IPS DF 4.7 (cell line): ENCODE data around the gene ORAI3.

Experiments used
- DNase-seq: peaks from one replicate; pipeline ENCODE4 v3.0.0-alpha.2; 2013; ENCODE audit warnings: low spot score; ENCODE audit errors: extremely low read depth

ORAI3 gene

GRCh38 chr16:30987581-30988190, 38.8 kb downstream of the ORAI3 start:
- DNase-seq: no peak

GRCh38 chr16:30989469-30990047, 40.7 kb downstream of the ORAI3 start:
- no peak for DNase-seq

GRCh38 chr16:30990105-30990504, 41.2 kb downstream of the ORAI3 start:
- no peak for DNase-seq

- no peak for DNase-seq
Measured at GRCh38 chr16:30991052-30991451, 42.2 kb downstream of the ORAI3 start.

- DNase-seq: no peak
Measured at GRCh38 chr16:30992276-30992780, 43.5 kb downstream of the ORAI3 start.

GRCh38 chr16:30992931-30993816, 44.3 kb downstream of the ORAI3 start:
- no peak for DNase-seq

- no peak for DNase-seq
Measured at GRCh38 chr16:30995927-30996323, 47.1 kb downstream of the ORAI3 start.

- no peak for DNase-seq
Measured at GRCh38 chr16:30996324-30996984, 47.6 kb downstream of the ORAI3 start.

GRCh38 chr16:30996985-30997724, 48.3 kb downstream of the ORAI3 start:
- DNase-seq: no peak

GRCh38 chr16:30997725-30998711, 49.1 kb downstream of the ORAI3 start:
- DNase-seq: no peak

- DNase-seq: no peak
Measured at GRCh38 chr16:30998852-30999761, 50.2 kb downstream of the ORAI3 start.

GRCh38 chr16:31000671-31001382, 52.0 kb downstream of the ORAI3 start:
- DNase-seq: no peak

- DNase-seq: no peak
Measured at GRCh38 chr16:31001507-31002249, 52.8 kb downstream of the ORAI3 start.

GRCh38 chr16:31002250-31002700, 53.4 kb downstream of the ORAI3 start:
- DNase-seq: no peak

- no peak for DNase-seq
Measured at GRCh38 chr16:31002862-31003341, 54.0 kb downstream of the ORAI3 start.

GRCh38 chr16:31003744-31004143, 54.9 kb downstream of the ORAI3 start:
- DNase-seq: no peak
